Adipocyte (in vitro differentiated cells): Measurements from ENCODE around the gene MEP1B.
A peak's percentile ranks its signal among the peaks of the same experiment; 100 is the strongest.
"Not testable (repeated sequence)": the region's sequence is repeated elsewhere in the genome, so short reads cannot be mapped to it uniquely, and the experiment has no call there.

Source experiments
- DNase-seq: peaks from one replicate; pipeline ENCODE4 v3.0.0-alpha.2; 2015; ENCODE audit warnings: low read depth
- H3K27me3 ChIP-seq: replicated peaks from 2 replicates; pipeline ENCODE4 v1.7.0; 2013; ENCODE audit warnings: mild to moderate bottlenecking, low read length, moderate library complexity; ENCODE audit not compliant: control insufficient read depth, insufficient read depth
- H3K36me3 ChIP-seq: 2 replicates; pipeline ENCODE4 v1.7.0; 2013; ENCODE audit warnings: low read length, mild to moderate bottlenecking, moderate library complexity; ENCODE audit not compliant: control insufficient read depth, insufficient read depth, severe bottlenecking
- H3K4me1 ChIP-seq: 2 replicates; pipeline ENCODE4 v1.7.0; 2013; ENCODE audit warnings: mild to moderate bottlenecking, low read length, moderate library complexity; ENCODE audit not compliant: control insufficient read depth, insufficient read depth
- H3K4me3 ChIP-seq: 2 replicates; pipeline ENCODE4 v1.7.0; 2013; ENCODE audit warnings: mild to moderate bottlenecking, low read length, moderate library complexity
- H3K9ac ChIP-seq: 2 replicates; pipeline ENCODE4 v1.7.0; 2013; ENCODE audit warnings: mild to moderate bottlenecking, low read length, moderate library complexity
- H3K9me3 ChIP-seq: 2 replicates; pipeline ENCODE4 v1.7.0; 2013; ENCODE audit warnings: mild to moderate bottlenecking, low read length, moderate library complexity; ENCODE audit not compliant: control insufficient read depth

MEP1B gene

GRCh38 chr18:32189790-32190189 lies at the start of gene MEP1B:
Gene MEP1B, plus strand, starts transcription at chr18:32190039. Its CDS starts 32 bp downstream, at chr18:32190071.
- no peak within 1 kb of the TSS for H3K9ac ChIP-seq
- no peaks in the 10 kb centered on the region for H3K36me3 ChIP-seq
- H3K9me3 ChIP-seq: no peaks in the 10 kb centered on the region
- no peak for DNase-seq
- H3K4me3 ChIP-seq: no peak within 1 kb of the TSS
- no peaks in the 10 kb centered on the region for H3K27me3 ChIP-seq
- no peaks in the 10 kb centered on the region for H3K4me1 ChIP-seq

- no peaks in the 10 kb centered on the region for H3K4me1 ChIP-seq
- no peak overlapping the region for H3K9ac ChIP-seq
- peaks cover 10% of the 10 kb centered on the region for H3K9me3 ChIP-seq
- H3K27me3 ChIP-seq: peaks cover 5% of the 10 kb centered on the region
- H3K4me3 ChIP-seq: no peak overlapping the region
- no peaks in the 10 kb centered on the region for H3K36me3 ChIP-seq
- DNase-seq: no peak
These were observed 41.5 kb upstream of the MEP1B start for GRCh38 chr18:32148185-32148870.

DNA sequence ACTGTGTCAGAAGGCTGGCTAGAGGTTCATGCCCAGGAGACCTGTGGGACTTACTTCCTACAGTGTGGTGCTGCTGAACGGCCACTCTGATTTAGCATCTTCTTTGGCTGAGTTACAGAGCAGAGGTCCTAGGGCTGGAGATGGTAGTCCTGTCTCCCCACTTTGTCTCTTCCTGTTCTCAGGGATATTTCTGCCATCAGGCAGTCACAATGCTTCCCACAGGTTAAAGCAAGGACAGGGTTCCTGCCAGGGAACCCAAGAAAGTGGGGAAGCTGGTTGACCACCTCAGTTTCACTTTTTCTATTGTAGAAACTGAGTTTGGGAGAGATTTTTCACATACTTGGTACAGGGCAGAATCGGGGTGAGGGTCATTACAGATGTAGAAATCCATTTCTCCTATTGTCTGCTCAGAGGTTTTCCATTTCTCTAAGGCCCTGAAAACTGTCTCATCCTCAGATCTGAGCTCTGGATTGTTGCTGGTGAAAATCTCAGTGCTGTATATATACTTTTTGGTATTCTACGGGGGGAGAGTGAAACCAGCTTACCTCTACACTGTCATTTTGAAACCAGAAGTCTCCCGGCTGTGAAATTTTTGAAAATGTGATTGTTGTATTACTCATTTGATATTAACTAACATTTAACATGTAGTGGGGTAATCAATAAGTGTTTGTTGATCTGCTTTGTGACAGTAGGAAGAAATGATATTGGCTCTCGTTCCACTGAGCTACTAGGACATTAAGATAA lies 37.0 kb upstream of the MEP1B start:
- H3K9me3 ChIP-seq: peaks cover 10% of the 10 kb centered on the region
- no peak overlapping the region for H3K9ac ChIP-seq
- peaks cover 15% of the 10 kb centered on the region for H3K4me1 ChIP-seq
- H3K27me3 ChIP-seq: no peaks in the 10 kb centered on the region
- H3K36me3 ChIP-seq: no peaks in the 10 kb centered on the region
- DNase-seq: no peak
- no peak overlapping the region for H3K4me3 ChIP-seq

DNA sequence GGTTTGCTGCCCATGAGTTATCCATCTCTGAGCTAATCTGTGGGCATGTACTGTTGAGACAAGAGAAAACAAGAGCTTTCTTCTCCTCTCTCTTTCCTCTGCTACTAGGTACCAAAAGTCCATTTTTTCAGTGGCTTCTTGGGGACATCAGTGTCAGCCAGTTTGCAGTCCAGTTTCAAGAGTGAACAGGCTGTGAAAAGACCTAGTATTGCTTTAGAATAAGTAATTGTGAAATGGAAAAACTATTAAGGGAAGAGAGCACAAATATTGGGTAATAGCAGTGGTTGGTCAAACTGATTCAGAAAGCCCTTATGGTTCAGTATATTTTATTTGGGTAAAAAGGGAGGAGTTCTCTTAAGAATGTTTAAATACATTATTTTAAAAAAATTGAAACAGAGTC lies 33.0 kb upstream of the MEP1B start:
- no peak overlapping the region for H3K4me3 ChIP-seq
- H3K9me3 ChIP-seq: no peaks in the 10 kb centered on the region
- peaks cover 18% of the 10 kb centered on the region for H3K4me1 ChIP-seq
- DNase-seq: no peak
- no peaks in the 10 kb centered on the region for H3K27me3 ChIP-seq
- no peaks in the 10 kb centered on the region for H3K36me3 ChIP-seq
- no peak overlapping the region for H3K9ac ChIP-seq

DNA sequence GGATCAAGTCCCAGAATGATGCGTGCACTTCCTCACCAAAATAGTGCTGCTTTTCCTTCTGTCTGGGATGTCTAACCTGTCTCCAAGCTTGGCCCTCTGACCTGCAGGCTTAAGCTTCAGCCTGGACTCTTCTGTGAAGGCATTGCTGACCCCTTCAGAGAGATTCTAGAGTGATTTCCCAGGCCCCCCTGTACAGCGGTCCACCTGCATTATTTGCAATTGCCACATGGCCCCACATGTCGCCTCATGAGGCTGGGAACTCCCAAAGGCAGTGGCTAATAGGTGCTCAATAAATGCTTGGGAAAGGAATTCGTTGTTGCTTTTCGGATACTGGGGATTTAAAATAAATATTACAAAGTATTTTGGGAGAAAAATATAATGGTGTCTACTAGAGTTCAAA lies 32.3 kb upstream of the MEP1B start:
- Histone ChIP-seq H3K27me3 (peaks cover 3% of the 10 kb centered on the region), H3K36me3 (no peaks in the 10 kb centered on the region), H3K9me3 (no peaks in the 10 kb centered on the region), H3K4me3 (peak overlapping the region; percentile 68), H3K4me1 (peaks cover 18% of the 10 kb centered on the region), H3K9ac (no peak overlapping the region)
- no peak for DNase-seq

DNA sequence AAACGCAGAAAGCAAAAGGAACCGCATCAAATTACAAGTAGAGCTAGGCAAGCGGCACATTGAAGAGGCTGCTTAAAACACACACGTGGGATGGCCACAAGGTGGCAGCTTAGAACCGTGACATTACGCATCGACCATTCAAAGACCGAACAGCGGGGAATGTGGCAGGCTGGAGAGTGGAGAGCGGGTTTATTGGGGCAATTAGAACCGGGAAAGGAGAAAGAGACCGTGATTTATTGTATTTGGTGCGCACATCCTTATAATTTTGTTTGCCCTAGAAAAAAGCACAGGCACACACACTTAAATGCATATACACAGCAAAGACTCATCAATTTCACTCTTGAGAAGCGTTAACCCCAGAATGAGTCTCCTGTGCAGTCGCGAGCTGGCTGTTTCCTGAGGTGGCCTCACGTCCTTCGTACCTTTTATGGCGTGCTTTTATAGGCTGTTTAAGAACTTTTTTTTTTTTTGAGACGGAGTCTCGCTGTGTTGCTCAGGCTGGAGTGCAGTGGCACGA lies 31.7 kb upstream of the MEP1B start:
- peaks cover 18% of the 10 kb centered on the region for H3K4me1 ChIP-seq
- no peaks in the 10 kb centered on the region for H3K9me3 ChIP-seq
- H3K4me3 ChIP-seq: peak overlapping the region; percentile 68
- H3K9ac ChIP-seq: peak overlapping the region; percentile 35
- DNase-seq: peak; percentile 96
- H3K36me3 ChIP-seq: no peaks in the 10 kb centered on the region
- H3K27me3 ChIP-seq: peaks cover 3% of the 10 kb centered on the region

DNA sequence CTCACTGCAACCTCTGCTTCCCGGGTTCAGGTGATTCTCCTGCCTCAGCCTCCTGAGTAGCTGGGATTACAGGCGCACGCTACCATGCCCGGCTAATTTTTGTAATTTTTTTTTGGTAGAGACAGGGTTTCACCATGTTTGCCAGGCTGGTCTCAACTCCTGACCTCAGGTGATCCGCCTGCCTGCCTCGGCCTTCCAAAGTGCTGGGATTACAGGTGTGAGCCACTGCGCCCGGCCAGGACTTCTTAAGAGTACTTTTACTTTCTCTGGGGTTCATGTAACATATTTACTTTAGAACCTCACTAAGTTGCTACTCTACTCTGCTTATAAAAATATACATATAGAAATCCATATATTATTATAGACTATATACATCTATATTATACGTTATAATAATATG lies 31.2 kb upstream of the MEP1B start:
- H3K9me3 ChIP-seq, H3K36me3 ChIP-seq, H3K9ac ChIP-seq, DNase-seq, H3K27me3 ChIP-seq: not testable (repeated sequence)
- Histone ChIP-seq H3K4me3 (peak overlapping the region; percentile 68), H3K4me1 (peaks cover 18% of the 10 kb centered on the region)

DNA sequence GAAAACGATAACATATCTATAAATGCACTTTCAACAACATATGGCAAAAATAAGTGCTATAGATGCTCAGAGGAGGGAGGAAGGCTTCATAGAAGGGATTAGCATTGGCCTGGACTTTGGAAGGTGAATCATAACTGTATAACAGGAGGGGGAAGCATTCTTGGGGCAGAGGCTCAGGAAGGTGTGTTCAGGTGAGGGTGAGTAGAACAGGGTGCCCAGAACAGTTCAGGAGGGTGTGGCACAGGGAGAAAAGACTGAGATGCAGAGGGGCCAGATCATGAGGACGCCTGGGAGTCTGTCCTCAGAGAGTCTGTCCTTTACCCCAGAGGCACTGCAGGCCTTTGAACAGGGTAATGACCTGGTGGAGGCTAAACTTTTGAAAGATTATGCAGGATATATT lies 29.3 kb upstream of the MEP1B start:
- Histone ChIP-seq H3K36me3 (no peaks in the 10 kb centered on the region), H3K4me3 (no peak overlapping the region), H3K9ac (no peak overlapping the region), H3K9me3 (no peaks in the 10 kb centered on the region), H3K27me3 (peaks cover 18% of the 10 kb centered on the region), H3K4me1 (peaks cover 18% of the 10 kb centered on the region)
- DNase-seq: no peak

DNA sequence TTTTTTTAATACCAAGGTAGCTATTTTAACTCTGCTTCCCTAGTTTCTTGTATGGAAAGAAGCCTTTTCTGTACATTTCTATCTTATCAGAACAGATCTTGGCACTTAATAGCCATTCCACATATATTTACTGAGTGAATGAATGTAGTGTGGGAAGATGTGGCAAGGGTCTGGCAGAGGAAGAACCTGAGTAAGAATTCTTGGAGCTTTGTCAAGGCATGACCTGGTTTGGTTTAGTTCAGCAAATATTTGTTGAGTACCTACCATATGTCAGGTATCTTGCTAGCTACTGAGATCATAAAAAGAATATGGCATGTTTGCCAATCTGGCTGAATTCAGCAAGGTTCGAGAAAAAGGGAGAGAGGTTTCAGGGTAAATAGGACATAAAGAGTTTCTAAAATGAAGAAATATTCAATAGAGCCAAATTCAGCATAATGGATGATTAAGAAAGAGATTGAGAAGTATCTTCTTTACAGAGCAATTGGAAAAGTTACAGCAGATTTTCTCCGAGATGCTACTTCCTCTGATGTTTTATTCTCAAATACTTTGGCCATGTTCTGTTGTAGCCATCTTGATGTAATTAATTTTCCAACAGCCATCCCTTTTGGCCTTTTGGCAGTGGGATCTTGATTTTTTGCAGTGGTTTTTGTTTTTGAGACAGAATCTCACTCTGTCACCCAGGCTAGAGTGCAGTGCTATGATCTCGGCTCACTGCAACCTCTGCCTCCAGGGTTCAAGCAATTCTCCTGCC lies 21.7 kb upstream of the MEP1B start:
- DNase-seq: no peak
- Histone ChIP-seq H3K9ac (no peak overlapping the region), H3K9me3 (no peaks in the 10 kb centered on the region), H3K27me3 (peaks cover 17% of the 10 kb centered on the region), H3K36me3 (no peaks in the 10 kb centered on the region), H3K4me1 (no peaks in the 10 kb centered on the region), H3K4me3 (no peak overlapping the region)

DNA sequence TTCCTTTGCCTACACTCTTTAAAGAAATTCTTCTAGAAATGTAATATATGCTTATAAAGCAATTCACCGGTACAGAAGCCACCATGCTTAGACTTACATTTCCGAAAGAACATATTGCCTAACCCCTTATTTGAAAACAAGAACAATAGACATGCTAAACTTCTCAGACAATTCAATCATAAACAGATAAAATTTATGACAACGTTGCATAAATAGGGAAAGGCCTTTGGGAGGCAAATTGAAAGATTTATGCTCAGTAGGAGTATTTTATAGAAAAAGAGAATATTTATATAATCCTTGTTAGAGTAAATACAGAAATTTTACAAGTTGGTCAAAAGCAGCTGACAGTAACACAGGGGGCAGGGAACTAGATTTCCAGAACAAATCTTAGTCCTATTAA lies 16.2 kb upstream of the MEP1B start:
- H3K36me3 ChIP-seq: no peaks in the 10 kb centered on the region
- H3K9me3 ChIP-seq: no peaks in the 10 kb centered on the region
- DNase-seq: no peak
- no peak overlapping the region for H3K9ac ChIP-seq
- no peaks in the 10 kb centered on the region for H3K27me3 ChIP-seq
- H3K4me1 ChIP-seq: no peaks in the 10 kb centered on the region
- H3K4me3 ChIP-seq: no peak overlapping the region

DNA sequence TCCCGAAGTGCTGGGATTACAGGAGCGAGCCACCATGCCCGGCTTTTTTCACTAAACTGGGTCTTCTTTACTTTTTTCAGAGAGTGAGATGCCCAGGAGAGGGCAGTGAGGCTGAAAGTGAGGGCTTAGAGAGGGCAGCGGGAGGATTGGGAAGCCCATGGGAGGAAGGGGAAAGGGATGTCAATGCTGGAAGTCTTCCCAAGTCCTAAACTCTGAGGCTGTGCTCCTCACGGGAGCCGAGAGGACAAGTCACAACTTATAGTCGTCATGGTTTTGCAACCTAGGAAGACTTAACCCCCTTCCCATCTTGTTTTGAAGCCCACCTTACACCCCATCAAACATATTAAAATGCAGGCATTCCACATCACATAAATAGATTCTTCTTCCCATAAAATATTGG lies 15.1 kb upstream of the MEP1B start:
- Histone ChIP-seq H3K27me3 (no peaks in the 10 kb centered on the region), H3K36me3 (no peaks in the 10 kb centered on the region), H3K4me1 (no peaks in the 10 kb centered on the region), H3K9ac (no peak overlapping the region), H3K4me3 (no peak overlapping the region), H3K9me3 (no peaks in the 10 kb centered on the region)
- DNase-seq: no peak
